Spleen (tissue), 7 donors: ENCODE data around the gene ZKSCAN3.

Experiments used
- POLR2A ChIP-seq, 3 donors: fragments of 450-650 bp; IDR thresholded peaks; one replicate each; pipeline ENCODE4 v1.5.1; 2017; ENCODE audit warnings: antibody characterized with exemption in 3 of 3, mild to moderate bottlenecking in 1 of 3
- TF ChIP-seq, protein P1 (sequence below), 11 experiments: fragments of 200-600 bp in 7 of 11; fragments of 450-650 bp in 4 of 11; sonication (generic) in 4 of 11; IDR thresholded peaks in 8 of 11; conservative IDR thresholded peaks in 3 of 11; 1 replicate in 7 of 11; 2 replicates in 4 of 11; pipeline versions ENCODE4 v1.4.0 to v1.8.0; 2016 to 2021; ENCODE audit warnings: antibody characterized with exemption in 11 of 11, inconsistent platforms in 4 of 11, mild to moderate bottlenecking in 1 of 11
- donor health status: DM: no; HTN: no; CAD: no; lungs with moderate emphysema.
- donor health status: DM: no; HTN: no; CAD: no.
- donor health status: DM: no; HTN: no; CAD: no.

DNA sequence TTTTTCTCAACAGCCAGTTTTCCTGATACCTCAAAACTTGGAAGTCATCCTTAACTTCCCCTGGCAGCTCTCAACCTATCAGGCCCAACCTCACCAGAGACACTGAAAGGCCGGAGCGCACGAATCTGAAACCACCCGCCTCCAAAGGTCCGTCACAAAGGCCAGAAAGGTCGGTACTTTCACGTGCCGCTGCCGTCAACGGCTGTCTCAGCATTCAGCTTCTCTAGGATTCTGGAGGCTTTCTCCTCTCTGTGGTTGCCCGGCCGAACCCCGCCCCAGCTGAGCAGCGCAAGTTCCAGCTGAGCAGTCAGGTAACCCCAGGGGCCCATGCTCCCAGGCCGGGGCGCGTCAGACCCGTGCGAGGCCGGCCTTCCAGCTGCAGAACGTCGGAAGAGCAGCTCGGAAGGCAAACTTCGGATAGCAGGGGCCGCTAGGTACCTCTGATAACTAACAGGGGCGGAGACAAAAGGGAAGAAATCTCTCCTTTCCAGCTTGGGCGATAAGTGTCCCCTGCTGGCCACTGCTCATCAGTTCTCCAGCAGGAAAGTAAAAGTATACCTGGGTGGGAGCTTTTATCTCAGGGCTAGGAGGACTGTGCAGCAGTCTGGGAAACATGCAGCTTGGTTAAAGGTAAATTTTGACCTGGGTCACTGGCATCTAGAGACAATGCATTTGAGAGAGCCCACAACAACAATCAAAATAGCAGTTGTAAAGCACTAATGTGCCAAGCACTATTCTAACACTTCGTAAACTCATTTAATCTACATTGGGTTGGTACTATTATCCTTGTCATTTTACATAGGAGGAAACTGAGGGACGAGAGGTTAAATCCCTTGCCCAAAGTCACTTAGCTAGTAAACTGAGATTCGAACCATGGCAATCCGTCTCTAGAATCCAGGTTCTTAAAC, 33.7 kb downstream of the ZKSCAN3 start:
- no peak for TF ChIP-seq POLR2A (IDR thresholded peaks at IDR 0.05)
- TF ChIP-seq, protein P1, sequence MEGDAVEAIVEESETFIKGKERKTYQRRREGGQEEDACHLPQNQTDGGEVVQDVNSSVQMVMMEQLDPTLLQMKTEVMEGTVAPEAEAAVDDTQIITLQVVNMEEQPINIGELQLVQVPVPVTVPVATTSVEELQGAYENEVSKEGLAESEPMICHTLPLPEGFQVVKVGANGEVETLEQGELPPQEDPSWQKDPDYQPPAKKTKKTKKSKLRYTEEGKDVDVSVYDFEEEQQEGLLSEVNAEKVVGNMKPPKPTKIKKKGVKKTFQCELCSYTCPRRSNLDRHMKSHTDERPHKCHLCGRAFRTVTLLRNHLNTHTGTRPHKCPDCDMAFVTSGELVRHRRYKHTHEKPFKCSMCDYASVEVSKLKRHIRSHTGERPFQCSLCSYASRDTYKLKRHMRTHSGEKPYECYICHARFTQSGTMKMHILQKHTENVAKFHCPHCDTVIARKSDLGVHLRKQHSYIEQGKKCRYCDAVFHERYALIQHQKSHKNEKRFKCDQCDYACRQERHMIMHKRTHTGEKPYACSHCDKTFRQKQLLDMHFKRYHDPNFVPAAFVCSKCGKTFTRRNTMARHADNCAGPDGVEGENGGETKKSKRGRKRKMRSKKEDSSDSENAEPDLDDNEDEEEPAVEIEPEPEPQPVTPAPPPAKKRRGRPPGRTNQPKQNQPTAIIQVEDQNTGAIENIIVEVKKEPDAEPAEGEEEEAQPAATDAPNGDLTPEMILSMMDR (IDR thresholded peaks at IDR 0.05 in 8 of 11, conservative IDR thresholded peaks at IDR 0.05 in 3 of 11) = peak in 8 of 11 experiments; percentile 21 to 49 (median 38)
